Measurements from ENCODE around the gene BCKDHB.

Gene BCKDHB

GRCh38 chr6:80263585-80263984, 157.1 kb downstream of the BCKDHB start:
- no peaks in the 10 kb centered on the region for H3K9me2 ChIP-seq (replicated peaks; ENCODE audit: insufficient read depth, low read length)
- no peak overlapping the region for H3K27ac ChIP-seq (ENCODE audit: low read length)
- H4K20me1 ChIP-seq (ENCODE audit: insufficient read depth, low read length): no peaks in the 10 kb centered on the region
- H3K4me2 ChIP-seq (ENCODE audit: low read depth, low read length): no peak overlapping the region
- no peak for DNase-seq
- no peak overlapping the region for H3K9ac ChIP-seq (ENCODE audit: low read length)
- H3K36me3 ChIP-seq (replicated peaks; ENCODE audit: insufficient read depth, low read length): no peaks in the 10 kb centered on the region
- TF ChIP-seq, protein P1, sequence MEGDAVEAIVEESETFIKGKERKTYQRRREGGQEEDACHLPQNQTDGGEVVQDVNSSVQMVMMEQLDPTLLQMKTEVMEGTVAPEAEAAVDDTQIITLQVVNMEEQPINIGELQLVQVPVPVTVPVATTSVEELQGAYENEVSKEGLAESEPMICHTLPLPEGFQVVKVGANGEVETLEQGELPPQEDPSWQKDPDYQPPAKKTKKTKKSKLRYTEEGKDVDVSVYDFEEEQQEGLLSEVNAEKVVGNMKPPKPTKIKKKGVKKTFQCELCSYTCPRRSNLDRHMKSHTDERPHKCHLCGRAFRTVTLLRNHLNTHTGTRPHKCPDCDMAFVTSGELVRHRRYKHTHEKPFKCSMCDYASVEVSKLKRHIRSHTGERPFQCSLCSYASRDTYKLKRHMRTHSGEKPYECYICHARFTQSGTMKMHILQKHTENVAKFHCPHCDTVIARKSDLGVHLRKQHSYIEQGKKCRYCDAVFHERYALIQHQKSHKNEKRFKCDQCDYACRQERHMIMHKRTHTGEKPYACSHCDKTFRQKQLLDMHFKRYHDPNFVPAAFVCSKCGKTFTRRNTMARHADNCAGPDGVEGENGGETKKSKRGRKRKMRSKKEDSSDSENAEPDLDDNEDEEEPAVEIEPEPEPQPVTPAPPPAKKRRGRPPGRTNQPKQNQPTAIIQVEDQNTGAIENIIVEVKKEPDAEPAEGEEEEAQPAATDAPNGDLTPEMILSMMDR (IDR thresholded peaks at IDR 0.05; ENCODE audit: low read length): no peak
- TF ChIP-seq EZH2 (optimal IDR thresholded peaks at IDR 0.05; ENCODE audit: low read depth, low read length) (no peak), EZH2phosphoT487 (IDR thresholded peaks at IDR 0.05; ENCODE audit: low read length) (no peak)
- H3K4me1 ChIP-seq (ENCODE audit: low read length): no peaks in the 10 kb centered on the region
- H2AFZ ChIP-seq (ENCODE audit: low read length): no peak overlapping the region
- no peak overlapping the region for H3K4me3 ChIP-seq (ENCODE audit: low read length)
- H3K9me3 ChIP-seq (replicated peaks; ENCODE audit: insufficient read depth, low read length): no peaks in the 10 kb centered on the region
- H3K27me3 ChIP-seq (replicated peaks; ENCODE audit: insufficient read depth, low read length): no peaks in the 10 kb centered on the region
- no peaks in the 10 kb centered on the region for H3K79me2 ChIP-seq (ENCODE audit: low read length)
- no peaks in the 10 kb centered on the region for H3F3A ChIP-seq (ENCODE audit: insufficient read depth, low read length)

GRCh38 chr6:80268865-80269730, 162.6 kb downstream of the BCKDHB start:
- Histone ChIP-seq H3K36me3 (replicated peaks; ENCODE audit: insufficient read depth, low read length) (no peaks in the 10 kb centered on the region), H3K27me3 (replicated peaks; ENCODE audit: insufficient read depth, low read length) (no peaks in the 10 kb centered on the region), H3K9ac (ENCODE audit: low read length) (no peak overlapping the region), H3K79me2 (ENCODE audit: low read length) (no peaks in the 10 kb centered on the region), H3K4me3 (ENCODE audit: low read length) (no peak overlapping the region), H3K4me2 (ENCODE audit: low read depth, low read length) (no peak overlapping the region), H3K27ac (ENCODE audit: low read length) (no peak overlapping the region), H3K9me2 (replicated peaks; ENCODE audit: insufficient read depth, low read length) (no peaks in the 10 kb centered on the region), H2AFZ (ENCODE audit: low read length) (no peak overlapping the region), H3F3A (ENCODE audit: insufficient read depth, low read length) (no peaks in the 10 kb centered on the region), H3K9me3 (replicated peaks; ENCODE audit: insufficient read depth, low read length) (no peaks in the 10 kb centered on the region), H4K20me1 (ENCODE audit: insufficient read depth, low read length) (no peaks in the 10 kb centered on the region), H3K4me1 (ENCODE audit: low read length) (no peaks in the 10 kb centered on the region)
- DNase-seq: no peak
- TF ChIP-seq, protein P1 (IDR thresholded peaks at IDR 0.05; ENCODE audit: low read length): no peak
- no peak for TF ChIP-seq EZH2 (optimal IDR thresholded peaks at IDR 0.05; ENCODE audit: low read depth, low read length)
- no peak for TF ChIP-seq EZH2phosphoT487 (IDR thresholded peaks at IDR 0.05; ENCODE audit: low read length)

DNA sequence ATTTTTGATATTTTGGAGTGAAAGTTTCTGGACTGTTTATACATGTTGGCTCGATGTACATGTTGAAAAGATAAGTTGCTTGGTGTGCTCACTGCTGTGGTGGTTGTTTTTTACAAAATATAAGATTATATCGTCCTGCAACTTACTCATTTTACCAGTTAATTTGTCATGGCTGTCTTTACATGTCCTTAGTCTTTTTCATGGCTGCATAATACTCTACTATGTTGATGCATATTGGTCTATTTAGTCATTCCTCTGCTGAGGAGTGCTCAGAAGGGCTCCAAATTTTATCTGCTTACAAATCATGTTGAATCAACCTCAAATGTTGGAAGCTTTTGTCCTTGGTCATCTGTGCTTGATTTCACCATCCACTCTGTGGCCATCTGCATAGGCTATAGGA, 164.6 kb downstream of the BCKDHB start:
- no peak overlapping the region for H3K27ac ChIP-seq (ENCODE audit: low read length)
- no peaks in the 10 kb centered on the region for H3K79me2 ChIP-seq (ENCODE audit: low read length)
- no peaks in the 10 kb centered on the region for H3K27me3 ChIP-seq (replicated peaks; ENCODE audit: insufficient read depth, low read length)
- H3F3A ChIP-seq (ENCODE audit: insufficient read depth, low read length): no peaks in the 10 kb centered on the region
- H3K9me3 ChIP-seq (replicated peaks; ENCODE audit: insufficient read depth, low read length): no peaks in the 10 kb centered on the region
- no peaks in the 10 kb centered on the region for H3K36me3 ChIP-seq (replicated peaks; ENCODE audit: insufficient read depth, low read length)
- no peak overlapping the region for H3K9ac ChIP-seq (ENCODE audit: low read length)
- H3K4me3 ChIP-seq (ENCODE audit: low read length): no peak overlapping the region
- no peak overlapping the region for H3K4me2 ChIP-seq (ENCODE audit: low read depth, low read length)
- DNase-seq: no peak
- no peak overlapping the region for H2AFZ ChIP-seq (ENCODE audit: low read length)
- TF ChIP-seq EZH2phosphoT487 (IDR thresholded peaks at IDR 0.05; ENCODE audit: low read length) (no peak), EZH2 (optimal IDR thresholded peaks at IDR 0.05; ENCODE audit: low read depth, low read length) (no peak)
- TF ChIP-seq, protein P1 (IDR thresholded peaks at IDR 0.05; ENCODE audit: low read length): no peak
- H4K20me1 ChIP-seq (ENCODE audit: insufficient read depth, low read length): no peaks in the 10 kb centered on the region
- H3K4me1 ChIP-seq (ENCODE audit: low read length): no peaks in the 10 kb centered on the region
- no peaks in the 10 kb centered on the region for H3K9me2 ChIP-seq (replicated peaks; ENCODE audit: insufficient read depth, low read length)
